HG02588 (cell line): ENCODE data around the gene MAS1.
"Not testable (repeated sequence)": the region's sequence is repeated elsewhere in the genome, so short reads cannot be mapped to it uniquely, and the experiment has no call there.

Source experiments
- ATAC-seq: cut with Tn5 transposase; IDR thresholded peaks from one replicate; pipeline ENCODE4 v1.9.1; 2021; ENCODE audit warnings: mild to moderate bottlenecking, moderate library complexity; ENCODE audit not compliant: unreplicated experiment

MAS1 gene

DNA sequence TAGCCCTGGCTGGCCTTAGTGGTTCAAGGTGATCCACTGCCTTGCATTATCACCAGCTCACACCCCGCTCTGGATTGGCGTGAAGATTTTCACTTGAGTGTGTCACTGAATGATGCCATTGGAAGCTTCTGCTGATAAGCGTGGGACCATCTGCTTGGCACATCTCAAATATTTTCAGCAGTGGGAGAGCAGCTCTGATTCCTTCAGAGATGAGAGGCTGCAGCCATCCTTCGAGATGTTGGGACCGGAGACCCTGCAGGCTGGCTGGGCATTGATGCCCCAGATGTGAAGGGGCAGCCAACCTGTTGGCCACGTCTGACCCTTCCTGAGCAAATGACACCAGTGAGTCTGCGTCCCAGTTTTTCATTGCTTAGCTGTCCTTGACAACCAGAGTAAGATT, at the start of gene MAS1:
MAS1 (plus strand) TSS at position 197 of the 400 bp plus-strand sequence. CDS start 15,968 bp downstream, outside the sequence.
- ATAC-seq, result no peak

DNA sequence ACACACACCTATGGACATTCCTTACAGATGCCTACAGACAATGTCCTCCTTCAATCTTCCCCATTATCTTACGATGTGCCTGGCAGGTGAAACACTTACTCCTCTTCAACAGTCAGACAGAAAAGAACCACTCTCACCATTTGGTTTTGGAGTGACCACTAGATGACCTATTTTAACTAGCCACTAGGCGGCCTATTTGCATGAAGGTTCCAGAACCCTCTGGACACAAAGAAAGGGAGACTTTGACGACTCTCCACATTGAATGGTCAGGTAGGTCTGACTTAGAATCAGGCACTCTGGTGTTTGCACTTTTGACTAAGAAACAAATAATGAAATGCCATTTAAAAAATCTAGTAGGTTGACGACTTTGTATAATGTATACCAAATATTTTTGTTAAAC, 48.8 kb upstream of the MAS1 start:
- no peak for ATAC-seq

- no peak for ATAC-seq
Observed at GRCh38 chr6:159844737-159845645, 45.8 kb upstream of the MAS1 start.

DNA sequence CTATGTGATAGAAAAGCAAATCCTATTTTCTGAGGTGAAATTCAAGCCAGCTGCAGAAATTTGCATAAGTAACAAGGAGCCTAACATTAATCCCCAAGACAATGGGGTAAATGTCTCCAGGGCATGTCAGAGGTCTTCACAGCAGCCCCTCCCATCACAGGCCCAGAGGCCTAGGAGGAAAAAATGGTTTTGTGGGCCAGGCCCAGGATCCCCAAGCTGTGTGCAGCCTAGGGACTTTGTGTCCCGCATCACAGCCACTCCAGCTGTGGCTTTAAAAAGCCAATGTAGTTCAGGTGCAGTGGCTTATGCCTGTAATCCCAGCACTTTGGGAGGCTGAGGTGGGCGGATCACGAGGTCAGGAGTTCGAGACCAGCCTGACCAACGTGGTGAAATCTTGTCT, 42.2 kb upstream of the MAS1 start:
- not testable (repeated sequence) for ATAC-seq

GRCh38 chr6:159849851-159850250, 40.9 kb upstream of the MAS1 start:
- not testable (repeated sequence) for ATAC-seq

DNA sequence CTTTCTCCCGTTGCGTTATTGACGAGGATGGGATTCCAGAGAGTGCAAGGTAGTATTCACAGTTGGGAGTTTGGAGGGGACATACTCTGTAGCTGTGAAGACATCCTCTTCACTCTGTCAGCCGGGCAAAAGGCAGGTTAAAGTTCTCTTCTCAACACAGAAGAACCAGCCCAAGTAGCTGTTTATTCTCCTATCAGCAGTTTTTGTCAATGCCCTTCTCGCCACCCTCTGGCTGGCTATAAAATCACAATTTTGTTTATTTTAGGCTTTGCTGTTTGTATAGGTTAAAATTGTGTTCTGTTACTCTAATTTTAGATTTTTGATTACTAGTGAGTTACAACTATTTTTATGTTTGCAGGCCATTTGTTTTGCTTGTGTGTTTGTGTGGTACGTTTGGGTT, 37.9 kb upstream of the MAS1 start:
- ATAC-seq, result no peak

GRCh38 chr6:159853754-159854153, 37.0 kb upstream of the MAS1 start:
- no peak for ATAC-seq

- ATAC-seq, result no peak
Observed at GRCh38 chr6:159854959-159855358, 35.8 kb upstream of the MAS1 start.

- ATAC-seq, result no peak
Observed at GRCh38 chr6:159858259-159858658, 32.5 kb upstream of the MAS1 start.

GRCh38 chr6:159860482-159860881, 30.3 kb upstream of the MAS1 start:
- ATAC-seq, result no peak

GRCh38 chr6:159862103-159862502, 28.7 kb upstream of the MAS1 start:
- no peak for ATAC-seq

GRCh38 chr6:159863341-159863740, 27.4 kb upstream of the MAS1 start:
- not testable (repeated sequence) for ATAC-seq

DNA sequence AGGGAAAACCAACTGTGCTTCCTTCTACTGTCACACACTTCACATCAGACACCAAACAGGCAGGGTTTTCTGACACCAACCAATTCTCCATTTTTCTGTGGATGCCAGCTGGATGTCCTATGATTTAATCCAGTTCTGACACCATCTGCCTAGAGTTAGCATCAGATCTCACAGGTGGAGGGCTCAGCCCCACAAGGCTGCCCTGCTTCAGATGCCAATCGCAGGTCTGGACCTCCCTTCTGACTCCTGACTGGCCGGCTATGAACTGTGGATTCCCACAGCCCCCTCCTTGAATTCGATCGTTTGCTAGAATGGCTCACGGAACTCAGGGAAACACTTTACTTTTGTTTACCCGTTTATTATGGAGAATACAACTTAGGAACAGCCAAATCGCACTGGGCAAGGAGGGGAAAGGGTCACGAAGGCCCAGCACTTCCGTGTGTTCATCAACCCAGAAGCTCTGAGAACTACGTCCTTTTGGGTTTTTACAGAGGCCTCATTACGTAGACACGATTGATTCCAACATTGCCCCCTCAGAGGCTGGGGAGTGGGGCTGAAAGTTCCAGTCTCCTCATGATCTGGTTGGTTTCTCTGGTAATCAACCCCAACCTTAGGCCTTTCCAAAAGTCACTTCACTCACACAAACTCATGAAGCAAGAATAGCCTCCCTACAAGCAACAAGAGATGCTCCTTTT, 25.4 kb upstream of the MAS1 start:
- no peak for ATAC-seq

DNA sequence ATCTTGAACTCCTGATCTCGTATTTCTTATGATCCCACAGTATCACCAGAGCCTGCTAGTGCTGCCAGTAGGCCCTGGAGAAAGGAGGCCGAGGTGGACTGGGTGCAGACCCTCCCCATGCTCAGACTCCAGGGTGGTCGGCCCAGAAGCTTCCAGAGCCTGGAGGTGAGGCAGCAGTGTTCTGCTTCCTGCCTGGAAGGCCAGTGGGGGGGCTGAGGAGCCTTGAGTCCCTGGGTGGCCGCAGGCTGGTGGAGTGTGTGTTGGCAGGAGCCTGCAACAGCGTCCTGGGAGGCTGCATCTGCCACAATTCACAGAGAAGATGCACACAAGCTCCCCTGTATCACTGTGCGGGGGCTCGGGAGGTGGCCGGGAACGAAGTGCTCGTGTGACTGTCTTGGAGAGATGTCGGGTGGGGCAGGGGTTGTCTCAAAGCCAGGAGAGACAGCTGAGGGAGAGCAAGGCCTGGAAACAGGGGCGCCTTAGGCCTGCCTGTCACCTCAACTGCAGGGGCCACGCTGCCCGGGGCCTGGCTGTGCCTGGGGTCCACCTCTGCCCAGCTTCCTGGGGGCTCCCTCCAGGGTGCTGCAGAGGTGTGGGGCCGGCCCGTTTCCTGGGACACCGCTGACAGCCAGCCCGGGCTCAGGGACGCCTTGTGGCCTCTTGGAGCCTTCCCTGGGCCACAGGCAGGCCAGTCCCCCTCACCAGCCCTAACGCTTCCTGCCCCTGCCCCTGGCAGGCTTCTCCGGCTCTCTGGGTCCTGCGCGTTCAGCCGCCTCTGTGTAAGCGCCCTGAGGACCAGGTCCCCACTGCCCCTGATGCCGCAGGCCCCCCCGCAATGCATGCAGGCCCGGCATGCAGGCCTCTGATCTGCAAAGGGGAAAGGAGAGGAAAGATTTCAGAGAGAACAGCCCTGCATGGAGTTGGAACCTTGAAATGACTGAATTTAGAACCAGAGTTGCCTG, 24.2 kb upstream of the MAS1 start:
- no peak for ATAC-seq

DNA sequence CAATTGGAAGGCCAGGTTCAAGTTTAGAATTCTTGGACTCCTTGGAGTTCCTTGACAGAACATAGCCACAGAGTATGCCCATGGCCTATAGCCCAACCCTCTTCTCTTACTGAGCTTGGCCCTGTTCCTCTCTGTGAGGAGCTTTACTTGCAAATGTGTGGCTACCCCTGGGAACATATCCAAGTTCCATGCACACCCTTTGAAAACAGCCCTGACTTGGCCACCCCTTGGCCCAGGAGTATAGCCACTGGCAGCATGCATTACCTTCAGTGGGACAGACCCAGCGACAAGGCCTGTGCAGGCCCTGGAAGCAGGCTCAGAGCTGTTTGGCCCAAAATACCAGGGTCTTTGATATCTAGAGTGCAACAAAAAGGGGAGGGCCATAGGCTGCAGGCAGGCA, 19.5 kb upstream of the MAS1 start:
- no peak for ATAC-seq

- no peak for ATAC-seq
Observed at GRCh38 chr6:159871906-159872305, 18.9 kb upstream of the MAS1 start.

DNA sequence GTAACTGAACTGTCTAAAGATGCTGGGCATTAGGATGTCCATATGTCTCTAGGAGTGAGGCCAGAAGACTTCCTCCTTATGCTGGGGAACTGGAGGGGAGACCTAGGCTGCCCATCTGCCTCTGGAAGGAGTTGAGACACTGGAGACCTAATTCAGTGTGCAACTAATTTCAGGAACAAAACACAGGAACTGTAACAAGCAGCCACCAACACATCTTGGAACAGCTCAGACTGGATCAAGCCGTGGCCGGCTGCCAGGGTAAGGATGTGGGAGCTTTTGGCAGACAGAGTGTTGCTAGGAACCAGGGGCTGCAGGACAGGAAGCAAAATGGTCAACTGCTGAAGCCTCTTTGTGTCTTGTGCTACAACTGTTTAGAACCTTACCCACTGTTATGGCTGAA, 16.4 kb upstream of the MAS1 start:
- no peak for ATAC-seq

DNA sequence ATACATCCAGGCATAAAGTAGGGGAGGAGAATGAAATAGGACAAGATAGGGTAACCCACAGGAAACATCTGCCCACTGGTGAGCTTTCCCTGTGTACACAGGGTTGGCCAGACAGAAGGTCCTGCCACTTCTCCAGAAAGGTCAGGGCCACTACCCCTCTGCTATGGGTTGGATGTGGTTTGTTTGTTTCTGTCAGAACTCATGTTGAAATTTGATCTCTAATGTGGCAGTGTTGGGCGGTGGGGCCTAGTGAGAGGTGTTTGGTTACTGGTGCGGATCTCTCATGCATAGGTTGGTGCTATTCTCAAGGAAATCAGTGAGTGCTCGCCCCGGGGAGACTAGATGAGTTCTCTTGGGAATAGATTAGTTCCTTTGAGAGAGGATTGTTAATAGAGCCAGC, 15.6 kb upstream of the MAS1 start:
- ATAC-seq, result no peak

- no peak for ATAC-seq
Observed at GRCh38 chr6:159876242-159876641, 14.5 kb upstream of the MAS1 start.

GRCh38 chr6:159877256-159877808, 13.5 kb upstream of the MAS1 start:
- no peak for ATAC-seq

- ATAC-seq, result no peak
Observed at GRCh38 chr6:159878341-159878740, 12.4 kb upstream of the MAS1 start.
